Forelimb muscle (tissue), 1 donor: Measurements from ENCODE around the gene NUDT4. TPM values are rescaled to one million over a fixed set of nuclear protein-coding genes. Genes with fewer than 3 reads are reported as not detected.

Experiments used
- polyA plus RNA-seq: library from polyadenylated mRNA; unstranded; fragments of 120-200 nt; gene quantifications from one replicate; pipeline ENCODE4 v1.2.1, GENCODE V29; 2013; ENCODE audit not compliant: insufficient read length

Gene NUDT4
- polyA plus RNA-seq, 1 donor, result 74.8 TPM

Other genes starting within 250 kb of the NUDT4 start
- 92.0 TPM for gene UBE2N, start 64.0 kb downstream of the NUDT4 start, polyA plus RNA-seq
- 40.6 TPM for gene MRPL42, start 89.6 kb downstream of the NUDT4 start, polyA plus RNA-seq
- gene SOCS2, start 194.8 kb downstream of the NUDT4 start, polyA plus RNA-seq, result 14.8 TPM